ENCODE data around the gene FUNDC2. TPM values are rescaled to one million over a fixed set of nuclear protein-coding genes. Genes with fewer than 3 reads are reported as not detected.
A peak's percentile ranks its signal among the peaks of the same experiment; 100 is the strongest.

The FUNDC2 gene
- total and polyA plus RNA-seq, 10 donors: 29.3 to 113 (median 54.3) TPM

- intact Hi-C loops (cut with DNase I; ENCODE audit: low total_unique reads): no loop called here
- DNase-seq: no peak
- H3K4me1 ChIP-seq: peaks cover 0 to 32% (median 21%) of the 10 kb centered on the region in 6 donors
- no peaks in the 10 kb centered on the region for H3K9me3 ChIP-seq
- H3K4me3 ChIP-seq: no peak overlapping the region
- TF ChIP-seq CTCF (IDR thresholded peaks at IDR 0.05 in 8 of 11, conservative IDR thresholded peaks at IDR 0.05 in 3 of 11): no peak
- TF ChIP-seq POLR2AphosphoS5 (IDR thresholded peaks at IDR 0.05): no peak
- TF ChIP-seq POLR2A (IDR thresholded peaks at IDR 0.05): no peak
- peaks cover 0 to 5% (median 0%) of the 10 kb centered on the region in 6 donors for H3K36me3 ChIP-seq
- no peak overlapping the region for H3K27ac ChIP-seq
- H3K27me3 ChIP-seq (replicated peaks in 1 of 7): no peaks in the 10 kb centered on the region
- WGBS, 5 donors: 74 to 80% (median 75%) methylated on average over 1 of the region's 1 CpG
These were observed 41.5 kb downstream of the FUNDC2 start for GRCh38 chrX:155068165-155068564.

- WGBS, 5 donors: 61 to 91% (median 81%) methylated on average over 1 of the region's 1 CpG
- Histone ChIP-seq H3K4me1 (peaks cover 0 to 44% (median 23%) of the 10 kb centered on the region in 6 donors), H3K27me3 (replicated peaks in 1 of 7) (no peaks in the 10 kb centered on the region), H3K4me3 (peak overlapping the region in 2 of 8 donors; percentile 62 to 81), H3K36me3 (peaks cover 0 to 12% (median 0%) of the 10 kb centered on the region in 6 donors), H3K27ac (no peak overlapping the region), H3K9me3 (no peaks in the 10 kb centered on the region)
- no peak for TF ChIP-seq CTCF (IDR thresholded peaks at IDR 0.05 in 8 of 11, conservative IDR thresholded peaks at IDR 0.05 in 3 of 11)
- no peak for DNase-seq
- intact Hi-C loops (cut with DNase I; ENCODE audit: low total_unique reads): no loop called here
These were observed 42.8 kb downstream of the FUNDC2 start for GRCh38 chrX:155069414-155069813.

- Histone ChIP-seq H3K27me3 (replicated peaks in 1 of 7) (no peaks in the 10 kb centered on the region), H3K4me1 (peaks cover 0 to 46% (median 23%) of the 10 kb centered on the region in 6 donors), H3K9me3 (no peaks in the 10 kb centered on the region), H3K27ac (peak overlapping the region in 4 of 8 donors; percentile 90 to 91 (median 91)), H3K36me3 (peaks cover 0 to 9% (median 0%) of the 10 kb centered on the region in 6 donors), H3K4me3 (peak overlapping the region; percentile 38 to 81 (median 56))
- intact Hi-C loops (cut with DNase I; ENCODE audit: low total_unique reads): no loop called here
- no peak for DNase-seq
- TF ChIP-seq CTCF (IDR thresholded peaks at IDR 0.05 in 8 of 11, conservative IDR thresholded peaks at IDR 0.05 in 3 of 11): no peak
- TF ChIP-seq POLR2AphosphoS5 (IDR thresholded peaks at IDR 0.05): no peak
- TF ChIP-seq POLR2A (IDR thresholded peaks at IDR 0.05): no peak
- WGBS, 5 donors: 2 to 46% (median 9%) methylated on average over 11 to 12 of the region's 12 CpGs
These were observed 43.4 kb downstream of the FUNDC2 start for GRCh38 chrX:155070038-155070437.

- H3K4me1 ChIP-seq: peaks cover 0 to 46% (median 23%) of the 10 kb centered on the region in 6 donors
- 0 to 42% (median 0%) methylated on average over 16 of the region's 16 CpGs for WGBS, 5 donors
- DNase-seq: no peak
- H3K4me3 ChIP-seq: peak overlapping the region; percentile 38 to 81 (median 56)
- no peaks in the 10 kb centered on the region for H3K27me3 ChIP-seq (replicated peaks in 1 of 7)
- peak overlapping the region; percentile 69 to 91 (median 88) for H3K27ac ChIP-seq
- H3K9me3 ChIP-seq: no peaks in the 10 kb centered on the region
- TF ChIP-seq POLR2AphosphoS5 (IDR thresholded peaks at IDR 0.05) (no peak), CTCF (IDR thresholded peaks at IDR 0.05 in 8 of 11, conservative IDR thresholded peaks at IDR 0.05 in 3 of 11) (no peak), POLR2A (IDR thresholded peaks at IDR 0.05) (no peak)
- intact Hi-C loops (cut with DNase I; ENCODE audit: low total_unique reads): no loop called here
- H3K36me3 ChIP-seq: peaks cover 0 to 15% (median 0%) of the 10 kb centered on the region in 6 donors
These were observed 44.0 kb downstream of the FUNDC2 start for GRCh38 chrX:155070663-155070974.

Data from spleen (tissue), 11 donors.